Stimulated activated CD8-positive, alpha-beta memory T cell treated with anti-CD3 and anti-CD28 coated beads, Interleukin-12 subunit alpha, Interleukin-12 subunit beta, amount 100 ng/mL, for 24 hours (primary cell): ENCODE measurements around the gene UBL3.

Source experiments
- DNase-seq: peaks from one replicate; pipeline ENCODE4 v3.0.0-alpha.2; 2020; ENCODE audit errors: extremely low read depth

UBL3 gene

DNA sequence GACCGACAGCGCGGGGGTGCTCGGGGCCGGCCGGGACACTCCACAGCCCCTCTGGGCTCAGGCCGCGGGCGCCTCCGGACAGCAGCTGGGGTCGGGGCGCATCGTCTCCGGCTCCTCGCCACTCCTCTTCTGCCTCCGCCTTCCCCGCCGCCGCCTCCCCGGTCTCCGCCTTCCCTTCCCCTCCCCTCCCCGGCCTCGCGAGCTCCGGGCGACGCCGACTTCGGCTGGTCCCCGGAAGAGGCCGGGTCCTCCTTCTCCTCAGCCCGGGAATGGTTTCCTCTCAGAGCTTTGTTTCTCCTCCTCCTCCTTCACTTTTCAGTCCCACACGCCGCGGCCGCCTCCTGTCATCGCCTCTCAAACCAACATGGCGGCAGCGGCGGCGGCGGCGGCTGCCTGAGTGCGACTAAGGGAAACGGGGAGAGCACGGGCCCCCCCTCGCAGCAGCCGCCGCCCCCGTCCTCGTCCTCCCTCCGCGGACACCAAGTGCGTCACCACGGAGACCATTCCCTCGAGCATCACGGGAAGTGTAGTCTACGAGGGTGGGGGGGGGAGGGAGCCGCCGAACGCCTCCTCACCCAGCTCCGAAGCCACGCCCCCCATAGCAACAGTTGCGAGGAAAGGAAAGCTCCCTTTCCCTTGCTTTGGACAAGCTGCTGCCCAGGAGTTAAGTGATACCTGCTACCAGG, at the start of gene UBL3:
UBL3 (minus strand) TSS at position 405 of the 686 bp plus-strand sequence. CDS start 1,079 bp downstream, outside the sequence.
- peak; percentile 86 for DNase-seq

DNA sequence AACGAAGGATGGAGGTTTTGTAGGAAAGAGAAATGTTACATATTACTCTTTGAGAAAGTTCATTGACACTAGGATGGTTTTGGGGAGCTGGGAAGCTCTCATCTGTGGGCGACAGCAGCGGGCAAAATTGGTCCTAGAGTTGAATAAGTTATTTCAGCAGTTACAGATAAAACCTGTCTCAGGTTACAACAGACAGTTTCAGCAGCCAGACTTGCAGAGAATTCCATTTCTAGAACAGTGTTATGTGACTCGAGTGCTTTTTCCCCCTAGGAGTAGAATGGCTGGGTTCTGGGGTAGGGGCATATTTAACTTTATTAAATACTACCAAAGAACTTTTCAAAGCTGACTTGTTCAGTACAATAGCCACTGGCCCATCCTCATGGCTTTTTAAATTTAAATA, 46.7 kb upstream of the UBL3 start:
- DNase-seq = no peak

- DNase-seq = no peak
Observed at GRCh38 chr13:29893438-29893837, 43.0 kb upstream of the UBL3 start.

GRCh38 chr13:29892151-29892550, 41.7 kb upstream of the UBL3 start:
- no peak for DNase-seq

DNA sequence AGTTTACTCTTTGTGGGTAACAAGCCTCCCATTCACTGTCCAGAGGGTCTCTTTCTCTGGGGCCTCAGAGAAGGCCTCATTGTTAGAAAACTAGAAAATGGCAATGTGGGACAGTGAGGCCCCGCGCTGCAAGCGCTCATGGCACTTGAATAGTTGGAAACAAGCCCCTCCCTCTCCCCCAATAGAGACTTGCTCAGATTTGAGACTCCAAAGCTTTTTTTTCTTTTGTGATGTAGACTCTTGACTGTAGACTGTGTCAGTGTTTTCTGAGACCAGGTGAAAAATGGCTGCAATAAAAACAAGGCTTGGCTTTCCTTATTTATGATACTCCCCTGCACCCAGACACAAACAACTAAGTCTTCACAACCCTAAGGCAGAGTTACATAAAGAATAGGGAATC, 38.7 kb upstream of the UBL3 start:
- no peak for DNase-seq

- no peak for DNase-seq
Observed at GRCh38 chr13:29888306-29888705, 37.9 kb upstream of the UBL3 start.

DNA sequence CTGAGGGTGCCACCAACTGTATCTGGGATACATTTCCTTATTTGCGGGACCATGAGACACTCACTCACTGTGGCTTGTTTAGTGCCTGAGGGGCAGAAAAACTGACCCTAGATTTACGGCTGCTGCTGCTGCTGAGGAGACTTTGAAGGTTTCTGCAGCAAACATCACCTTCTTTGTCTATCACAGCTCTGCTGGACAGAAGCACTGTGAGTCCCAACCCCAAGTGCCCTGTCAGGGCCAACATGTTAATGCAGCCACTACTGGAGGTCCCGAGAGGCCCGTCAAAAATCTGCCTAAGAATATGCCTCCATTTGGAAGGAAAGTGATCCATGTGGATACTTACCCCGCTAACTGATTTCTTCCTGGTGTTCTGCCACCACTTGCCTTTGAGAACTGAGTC, 37.3 kb upstream of the UBL3 start:
- DNase-seq = no peak

GRCh38 chr13:29887030-29887557, 36.7 kb upstream of the UBL3 start:
- no peak for DNase-seq

DNA sequence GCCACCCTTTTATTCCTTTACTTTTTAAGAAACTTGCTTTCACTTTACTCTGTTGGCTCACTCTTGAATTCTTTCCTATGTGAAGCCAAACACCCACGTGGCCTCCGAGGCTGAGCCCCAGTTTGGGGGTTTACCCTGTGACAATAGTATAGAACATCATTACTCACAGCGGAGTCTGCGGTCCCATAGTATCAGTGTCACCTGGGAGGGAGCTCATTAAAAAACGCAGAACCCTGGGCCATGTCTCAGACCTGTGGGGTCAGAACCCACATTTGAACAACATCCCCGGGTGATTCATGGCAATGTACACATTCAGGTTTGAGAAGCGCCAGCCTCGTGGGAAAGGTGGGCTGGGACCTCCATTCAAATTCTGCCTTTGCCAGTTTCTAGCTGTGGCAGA, 36.0 kb upstream of the UBL3 start:
- DNase-seq = no peak

GRCh38 chr13:29885989-29886388, 35.6 kb upstream of the UBL3 start:
- no peak for DNase-seq

DNA sequence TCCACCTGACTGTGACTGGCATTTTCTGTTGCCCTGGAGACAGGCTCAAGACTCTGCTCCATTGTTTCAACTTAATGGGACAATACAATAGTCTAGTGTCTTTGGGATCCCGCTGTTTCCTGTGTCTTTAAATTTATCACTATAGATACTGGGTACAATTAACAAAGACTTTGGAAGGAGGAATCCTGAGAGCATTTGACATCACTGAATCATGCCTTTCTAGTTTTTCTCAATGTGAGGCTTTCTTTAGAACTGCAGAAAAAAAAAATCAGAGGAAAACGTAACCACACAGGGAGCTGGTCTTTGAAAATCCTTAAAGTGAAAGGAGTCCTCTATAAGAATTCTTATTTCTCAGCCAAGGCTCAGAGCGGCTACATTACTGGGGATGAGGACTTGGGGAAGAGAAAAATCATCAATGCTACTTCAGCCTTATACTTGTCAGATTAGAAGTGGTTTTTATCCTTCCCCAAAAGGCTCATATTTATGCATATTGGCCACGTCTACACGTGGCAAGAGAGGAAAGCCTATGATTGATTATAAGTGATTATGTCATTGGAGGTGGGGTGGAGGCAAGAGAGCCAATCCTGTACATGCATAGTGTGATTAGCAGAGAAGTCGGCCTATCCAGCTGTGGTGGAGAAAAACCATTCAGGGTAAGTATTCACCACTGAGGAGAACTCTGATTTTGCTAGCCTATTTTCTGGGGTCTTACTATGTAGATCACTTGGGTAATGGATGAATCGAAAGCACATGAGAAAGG, 34.4 kb upstream of the UBL3 start:
- no peak for DNase-seq

GRCh38 chr13:29883941-29884518, 33.6 kb upstream of the UBL3 start:
- no peak for DNase-seq

GRCh38 chr13:29882076-29882475, 31.7 kb upstream of the UBL3 start:
- no peak for DNase-seq

DNA sequence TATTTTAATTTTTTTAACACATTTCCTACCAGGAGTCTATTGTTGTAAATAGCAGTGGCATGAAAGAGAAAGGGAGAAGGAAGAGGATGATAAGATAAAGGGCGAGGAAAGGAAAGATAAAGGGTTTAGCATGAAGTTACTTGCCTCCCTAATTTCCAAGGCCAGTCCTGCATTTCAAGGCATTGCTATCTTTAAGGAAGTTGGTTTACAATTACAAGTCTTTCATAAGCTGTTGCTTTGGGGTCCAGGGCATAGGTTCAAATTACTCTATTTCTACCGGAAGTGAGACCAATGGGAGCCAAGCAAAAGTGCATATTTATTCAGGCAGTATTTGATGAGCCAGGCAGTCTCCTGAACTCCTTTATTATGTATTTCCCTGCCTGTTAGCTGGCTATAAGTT, 27.7 kb upstream of the UBL3 start:
- DNase-seq = no peak

- DNase-seq = no peak
Observed at GRCh38 chr13:29877456-29878078, 27.1 kb upstream of the UBL3 start.

DNA sequence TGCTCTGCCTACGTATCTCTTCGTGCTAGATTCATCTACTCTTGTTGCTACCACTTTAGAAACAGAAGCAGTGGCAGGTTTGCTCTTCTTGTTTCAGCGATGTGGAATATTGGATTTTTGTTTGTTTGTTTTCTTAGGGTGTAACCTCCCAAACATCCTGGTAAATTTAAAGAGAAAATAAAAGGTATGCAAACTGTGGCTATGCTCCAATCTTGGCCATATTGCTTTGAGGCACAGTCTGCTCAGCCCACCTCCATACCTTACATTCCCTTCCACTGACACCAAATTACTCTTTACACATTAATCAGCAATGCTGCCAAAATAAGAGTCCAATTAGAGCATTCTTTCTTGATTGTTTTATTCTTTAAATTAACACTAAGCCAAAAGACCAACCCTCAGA, 25.2 kb upstream of the UBL3 start:
- DNase-seq = no peak

GRCh38 chr13:29868581-29868980, 18.2 kb upstream of the UBL3 start:
- no peak for DNase-seq

GRCh38 chr13:29865934-29866333, 15.5 kb upstream of the UBL3 start:
- no peak for DNase-seq

DNA sequence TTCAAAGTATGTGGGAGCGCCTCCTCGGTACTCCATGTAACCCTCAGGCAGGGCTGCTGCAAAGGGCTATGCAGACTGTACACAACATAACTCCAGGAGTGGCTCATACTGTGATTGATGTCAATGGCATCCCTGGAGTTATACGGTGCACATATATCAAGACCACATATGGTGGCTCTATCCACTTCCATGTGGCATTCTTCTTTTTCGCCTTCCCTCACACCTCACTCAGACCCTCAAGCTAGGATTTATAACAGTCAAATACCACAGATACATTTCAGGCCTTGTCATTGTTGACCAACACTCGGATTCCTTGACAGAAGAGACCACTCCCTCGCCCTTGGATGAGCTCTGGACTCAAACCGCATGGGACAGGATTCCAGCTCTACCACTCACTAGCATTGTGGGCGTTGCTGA, 11.3 kb upstream of the UBL3 start:
- DNase-seq = no peak

GRCh38 chr13:29859971-29860370, 9.6 kb upstream of the UBL3 start:
- no peak for DNase-seq

DNA sequence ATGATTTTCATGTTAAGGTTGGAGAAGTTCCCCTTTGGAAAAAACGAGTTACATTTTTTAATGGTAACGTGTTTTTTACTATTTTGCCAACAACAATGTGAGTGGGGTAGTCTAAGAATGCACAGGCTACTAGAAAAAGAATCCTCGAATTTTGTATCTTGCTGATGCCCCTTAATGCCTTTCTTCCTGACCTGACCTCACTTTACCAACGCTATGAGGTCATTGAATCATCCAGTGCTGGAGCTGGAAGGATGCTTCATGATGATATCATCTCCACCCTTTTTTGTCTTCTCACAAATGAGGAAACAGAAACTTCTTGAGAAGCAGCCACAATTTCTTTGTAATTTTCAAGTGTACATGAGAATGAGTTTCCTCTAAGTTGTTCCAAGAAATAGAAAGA, 8.2 kb upstream of the UBL3 start:
- DNase-seq = no peak

DNA sequence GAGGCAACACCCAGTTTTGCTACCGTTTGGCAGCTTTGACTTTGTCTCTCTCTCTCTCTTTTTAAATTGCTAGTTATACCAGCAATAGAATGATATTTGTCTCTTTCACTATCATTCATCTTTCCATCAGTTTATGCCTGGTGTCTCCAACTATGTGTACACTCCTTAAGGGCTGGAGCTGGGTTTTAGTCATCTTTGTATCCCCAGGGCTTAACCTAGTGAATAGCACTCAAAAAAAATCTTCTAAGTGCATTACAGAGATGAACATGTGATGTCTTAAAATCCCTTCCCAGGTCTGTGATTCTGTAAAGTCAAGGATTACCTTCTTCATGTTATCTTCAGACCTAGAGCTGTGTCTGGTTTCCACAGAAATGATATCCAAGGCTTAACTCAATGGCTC, 7.8 kb upstream of the UBL3 start:
- no peak for DNase-seq
